GM18507 (cell line): ENCODE results near the gene NDFIP2.

ENCODE experiments used
- DNase-seq: peaks from one replicate; pipeline ENCODE4 v3.0.0; 2011; ENCODE audit warnings: low read depth; ENCODE audit not compliant: insufficient read length; ENCODE audit errors: extremely low spot score
- FAIRE-seq: peaks from 2 replicates; lab custom pipeline; 2011; peaks lifted over from hg19 to GRCh38; lab: Jason Lieb, UNC

NDFIP2 gene, protein sequence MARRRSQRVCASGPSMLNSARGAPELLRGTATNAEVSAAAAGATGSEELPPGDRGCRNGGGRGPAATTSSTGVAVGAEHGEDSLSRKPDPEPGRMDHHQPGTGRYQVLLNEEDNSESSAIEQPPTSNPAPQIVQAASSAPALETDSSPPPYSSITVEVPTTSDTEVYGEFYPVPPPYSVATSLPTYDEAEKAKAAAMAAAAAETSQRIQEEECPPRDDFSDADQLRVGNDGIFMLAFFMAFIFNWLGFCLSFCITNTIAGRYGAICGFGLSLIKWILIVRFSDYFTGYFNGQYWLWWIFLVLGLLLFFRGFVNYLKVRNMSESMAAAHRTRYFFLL

DNA sequence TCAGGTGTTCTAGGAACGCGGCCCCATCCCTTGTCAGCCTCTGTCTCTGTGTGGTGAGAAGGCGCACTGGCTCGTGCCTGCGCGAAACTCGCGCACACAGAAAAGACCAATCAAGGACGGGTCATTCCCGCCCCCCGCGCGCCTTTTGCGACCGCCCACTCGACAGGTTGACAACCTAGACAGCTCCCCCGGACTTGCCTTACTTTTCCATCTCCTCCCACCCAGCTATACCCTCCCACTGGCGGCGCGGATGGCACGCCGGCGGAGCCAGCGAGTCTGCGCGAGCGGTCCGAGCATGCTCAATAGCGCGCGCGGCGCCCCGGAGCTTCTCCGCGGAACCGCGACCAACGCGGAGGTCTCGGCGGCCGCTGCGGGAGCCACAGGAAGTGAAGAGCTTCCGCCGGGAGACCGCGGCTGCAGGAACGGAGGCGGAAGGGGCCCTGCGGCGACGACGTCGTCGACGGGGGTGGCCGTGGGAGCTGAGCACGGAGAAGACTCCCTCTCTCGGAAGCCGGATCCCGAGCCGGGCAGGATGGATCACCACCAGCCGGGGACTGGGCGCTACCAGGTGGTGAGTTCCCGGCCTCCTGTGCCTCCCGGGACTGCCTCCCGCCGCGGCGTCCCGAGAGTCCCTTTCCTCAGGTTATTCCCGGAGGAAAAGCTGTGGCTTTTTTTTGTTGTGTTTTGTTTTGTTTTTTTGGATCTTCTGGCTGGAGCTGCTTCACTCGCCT lies at the start of gene NDFIP2:
TSS of gene NDFIP2 (plus strand) at position 202 of the 731 bp plus-strand sequence. CDS start at position 251, 49 bp downstream.
- FAIRE-seq (peak; percentile 88), DNase-seq (peak; percentile 46)

DNA sequence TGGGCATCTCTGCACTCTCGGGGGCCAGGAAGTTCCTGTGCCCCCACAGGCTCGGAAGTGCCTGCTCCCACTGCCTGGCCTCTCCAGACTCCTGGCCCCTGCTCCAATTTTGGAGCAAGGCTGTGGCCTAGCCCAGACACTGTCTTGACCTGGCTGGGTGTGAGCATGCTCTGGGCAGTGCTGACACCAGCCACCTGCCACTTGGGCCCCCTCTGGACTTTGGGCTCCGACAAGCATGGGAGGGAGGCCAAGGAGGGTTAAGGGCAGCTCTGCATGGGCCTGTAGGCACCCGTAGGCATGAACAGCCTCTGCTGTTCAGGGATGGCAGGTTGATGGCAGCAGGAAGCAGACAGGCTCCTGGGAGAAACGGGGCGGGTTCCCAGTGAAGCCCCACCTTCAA lies 48.9 kb upstream of the NDFIP2 start:
- FAIRE-seq = no peak

DNA sequence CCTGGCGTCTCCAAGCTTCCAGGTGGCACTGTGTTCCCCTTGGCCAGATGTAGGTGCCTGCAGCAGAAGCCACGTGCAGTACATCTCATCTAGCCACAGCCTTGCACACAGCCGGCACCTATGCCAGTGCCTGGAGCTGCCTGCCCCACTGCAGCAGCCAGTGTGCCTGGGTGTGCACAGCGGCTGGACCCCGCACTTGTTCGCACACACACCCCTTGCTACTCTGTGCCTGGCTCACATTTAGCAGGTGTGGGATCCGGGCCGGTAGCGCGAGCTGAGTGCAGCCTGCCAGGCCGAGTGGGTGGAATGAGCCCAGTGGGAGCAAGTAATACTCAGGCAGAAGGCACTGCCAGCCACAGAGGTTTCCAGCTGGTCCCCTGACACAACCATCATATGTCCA lies 48.0 kb upstream of the NDFIP2 start:
- FAIRE-seq (no peak), DNase-seq (no peak)

More for the DNA sequence above, 48.9 kb upstream of the NDFIP2 start:
- DNase-seq = no peak

DNA sequence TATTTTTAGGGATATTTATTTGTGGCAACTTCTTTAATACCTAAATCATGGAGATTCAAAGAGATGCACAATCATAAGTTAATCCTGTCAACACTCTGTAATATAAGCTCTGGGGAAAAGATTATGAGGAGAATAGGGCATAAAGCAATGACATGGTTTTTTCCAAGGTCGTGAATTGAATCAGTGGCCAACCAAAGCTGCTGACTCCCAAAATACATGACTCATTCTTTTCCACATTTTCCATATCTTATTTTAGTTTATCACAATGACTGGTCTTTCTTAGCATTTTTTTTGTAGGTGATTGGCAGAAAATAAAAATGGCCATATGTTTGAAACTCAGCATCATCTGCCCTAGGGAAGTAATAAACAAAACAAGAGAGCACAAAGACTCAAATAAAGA lies 46.4 kb upstream of the NDFIP2 start:
- no peak for DNase-seq
- no peak for FAIRE-seq

DNA sequence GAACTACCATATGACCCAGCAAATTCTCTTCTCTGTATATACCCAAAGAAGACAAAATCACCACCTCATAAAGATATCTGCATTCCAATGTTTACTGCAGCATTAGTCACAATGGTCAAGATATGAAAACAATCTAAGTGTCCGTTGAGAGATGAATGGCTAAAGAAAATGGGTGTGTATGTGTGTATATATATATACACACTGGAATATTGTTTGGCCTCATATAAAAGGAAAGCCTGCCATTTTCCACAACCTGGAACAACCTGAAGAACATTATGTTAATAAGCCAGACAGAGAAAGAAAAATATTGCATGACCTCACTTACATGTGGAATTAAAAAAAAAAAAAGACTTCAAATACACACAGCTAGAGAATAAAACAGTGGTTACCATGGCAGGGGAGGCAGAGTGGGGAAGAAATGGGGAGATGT lies 45.4 kb upstream of the NDFIP2 start:
- FAIRE-seq = no peak

DNA sequence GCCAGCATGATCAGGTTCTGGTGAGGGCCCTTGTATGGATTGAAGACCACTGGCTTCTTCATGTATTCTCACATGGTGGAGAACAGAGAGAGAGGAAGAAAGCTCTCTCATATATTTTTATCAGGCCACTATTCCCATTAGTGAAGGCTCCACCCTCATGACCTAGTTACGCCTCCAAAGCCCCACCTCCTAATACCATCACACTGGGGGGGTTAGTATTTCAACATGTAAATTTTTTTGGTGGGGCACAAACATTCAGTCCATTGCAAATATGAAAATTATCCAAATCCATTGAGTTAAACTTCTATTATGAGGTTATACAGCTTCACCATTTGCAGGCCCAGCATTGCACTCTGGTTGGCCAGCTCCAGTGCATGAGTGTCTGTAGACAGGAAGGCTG lies 41.7 kb upstream of the NDFIP2 start:
- no peak for FAIRE-seq
- no peak for DNase-seq

More for the DNA sequence above, 45.4 kb upstream of the NDFIP2 start:
- DNase-seq = no peak

DNA sequence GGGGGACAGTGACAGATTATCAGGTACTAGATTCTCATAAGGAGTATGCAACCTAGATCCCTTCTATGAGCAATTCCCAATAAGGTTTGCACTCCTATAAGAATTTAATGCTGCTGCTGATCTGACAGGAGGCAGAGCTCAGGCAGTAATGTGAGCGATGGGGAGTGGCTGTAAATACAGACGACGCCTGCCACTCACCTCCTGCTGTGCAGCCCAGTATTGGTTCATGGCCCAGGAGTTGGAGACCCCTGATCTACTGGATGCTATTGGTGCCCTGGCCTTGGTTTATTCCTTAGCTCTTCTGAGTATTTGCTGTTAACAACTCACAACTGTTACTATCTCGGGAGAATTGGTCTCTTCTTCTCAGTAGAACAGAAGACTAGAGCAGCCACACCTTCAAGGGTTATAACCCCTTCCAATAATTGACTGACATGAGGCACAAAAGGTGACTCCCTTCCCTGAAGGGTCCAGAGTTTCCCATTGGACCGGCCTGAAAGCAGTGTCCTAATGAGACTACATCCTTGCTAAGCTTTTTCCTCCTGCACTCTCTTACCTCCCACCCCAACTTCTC lies 39.9 kb upstream of the NDFIP2 start:
- DNase-seq (no peak), FAIRE-seq (no peak)

DNA sequence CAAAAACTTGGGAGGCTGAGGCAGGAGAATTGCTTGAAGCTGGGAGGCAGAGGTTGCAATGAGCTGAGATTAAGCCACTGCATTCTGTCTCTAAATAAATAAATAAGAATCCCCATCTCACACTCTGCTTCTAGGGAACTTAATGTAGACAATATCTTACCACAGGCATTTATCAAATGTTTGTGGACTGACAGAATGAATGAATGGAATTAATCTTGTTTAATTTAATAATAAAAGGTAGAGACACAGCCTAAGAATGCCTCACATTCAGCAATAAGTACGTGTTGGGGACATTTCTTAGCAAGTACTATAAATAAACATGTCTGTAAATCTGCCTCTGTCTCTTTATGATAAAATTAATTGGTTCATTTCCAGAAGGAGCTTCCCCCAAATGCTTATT lies 38.7 kb upstream of the NDFIP2 start:
- no peak for FAIRE-seq
- no peak for DNase-seq

DNA sequence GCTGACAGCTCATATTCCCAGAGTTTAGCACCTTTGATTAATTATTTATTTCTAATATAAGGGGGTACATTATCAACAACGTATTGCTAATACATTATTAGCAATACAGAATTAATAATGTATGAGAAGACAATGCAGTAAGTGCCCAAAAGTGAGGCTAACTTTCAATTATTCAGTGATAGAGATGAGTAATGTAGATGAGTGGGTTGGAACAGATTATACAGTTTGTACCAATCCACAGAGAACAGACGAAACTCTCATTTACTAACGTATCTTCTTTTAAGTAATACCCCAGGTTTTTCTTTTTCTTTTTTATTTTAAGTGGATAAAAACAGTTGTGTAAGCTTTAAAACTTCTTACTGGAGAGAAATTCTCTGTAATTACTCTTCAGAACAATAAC lies 38.2 kb upstream of the NDFIP2 start:
- FAIRE-seq (no peak), DNase-seq (no peak)

DNA sequence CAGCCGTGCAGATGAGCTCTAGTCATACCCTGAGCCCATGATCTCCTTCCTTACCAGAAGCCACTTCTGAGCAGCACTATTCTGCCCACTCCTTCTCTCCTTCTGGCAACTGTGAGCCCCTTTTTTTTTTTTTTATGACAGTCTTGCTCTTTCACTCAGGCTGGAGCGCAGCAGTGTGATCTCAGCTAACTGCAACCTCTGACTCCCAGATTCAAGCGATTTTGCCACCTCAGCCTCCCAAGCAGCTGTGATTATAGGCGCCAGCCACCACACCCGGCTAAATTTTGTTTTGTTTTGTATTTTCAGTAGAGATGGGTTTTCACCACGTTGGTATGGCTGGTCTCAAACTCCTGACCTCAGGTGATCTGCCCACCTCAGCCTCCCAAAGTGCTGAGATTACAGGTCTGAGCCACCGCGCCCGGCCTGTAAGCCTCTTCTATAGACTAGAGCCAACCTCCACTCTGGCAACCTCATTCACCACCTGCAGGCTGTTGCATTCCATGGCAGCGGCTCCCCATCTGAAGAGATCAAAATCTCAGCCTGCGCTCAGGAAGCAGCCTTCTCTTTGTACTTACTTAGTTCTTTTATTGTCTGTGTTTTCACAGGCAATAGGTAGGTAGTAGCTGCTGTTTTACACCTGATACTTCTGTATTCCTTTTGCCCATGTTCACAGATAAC lies 34.8 kb upstream of the NDFIP2 start:
- FAIRE-seq (no peak), DNase-seq (no peak)

DNA sequence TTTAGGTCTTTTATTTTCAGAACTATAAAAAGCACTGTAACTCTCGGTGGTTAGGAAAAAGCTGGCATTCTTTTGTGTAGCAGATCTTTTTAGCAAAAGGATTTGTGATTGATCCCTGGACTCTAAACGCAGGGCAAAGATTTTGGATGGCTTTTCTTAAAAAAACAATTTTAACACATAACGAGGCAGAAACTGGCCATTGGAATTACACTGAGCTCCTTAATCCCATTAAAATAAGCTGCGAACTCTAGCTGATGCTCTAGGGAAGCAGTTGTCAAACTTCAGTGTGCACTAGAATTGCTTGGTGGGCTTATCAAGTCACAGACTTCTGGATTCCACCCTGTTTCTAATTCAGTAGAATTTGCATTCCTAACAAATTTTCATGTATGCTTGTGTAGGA lies 33.8 kb upstream of the NDFIP2 start:
- DNase-seq (no peak), FAIRE-seq (no peak)

DNA sequence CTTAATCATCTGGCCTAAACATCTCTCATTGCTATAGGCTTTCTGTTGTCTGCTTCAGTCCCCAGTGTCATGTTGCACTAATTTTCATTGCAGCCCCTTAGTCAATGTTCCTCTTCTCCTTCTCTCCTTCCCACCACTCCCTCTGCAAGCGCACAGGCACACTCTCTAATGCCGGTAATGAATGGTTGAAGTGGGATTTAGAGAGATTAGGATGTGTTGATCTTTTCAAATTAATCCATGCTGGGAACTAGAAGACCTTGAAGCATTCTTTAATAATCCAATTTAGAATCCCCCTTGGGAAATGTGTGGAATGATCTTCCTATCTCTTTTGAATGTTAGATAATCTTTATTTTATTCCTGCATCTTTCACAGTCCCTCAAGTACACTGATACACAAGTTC lies 33.2 kb upstream of the NDFIP2 start:
- no peak for DNase-seq
- no peak for FAIRE-seq

DNA sequence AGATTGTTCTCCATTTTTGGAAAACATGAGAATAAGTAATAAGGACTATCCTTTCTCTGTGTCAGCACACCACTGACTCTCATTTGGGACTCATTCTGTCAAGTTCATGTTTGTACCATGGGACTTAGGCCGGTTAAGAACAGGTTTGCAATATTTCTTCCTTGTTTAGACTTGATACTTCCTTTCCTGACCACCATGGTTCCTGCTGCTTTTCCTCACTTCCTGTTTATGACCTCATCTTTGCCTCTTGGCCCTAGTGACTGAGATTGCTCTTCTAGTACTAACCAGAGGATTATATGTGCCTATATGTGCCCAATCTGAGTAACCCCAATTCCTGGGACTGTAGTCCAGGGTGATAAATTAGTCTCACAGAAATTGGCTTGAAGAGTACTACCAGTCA lies 32.5 kb upstream of the NDFIP2 start:
- peak; percentile 70 for FAIRE-seq

DNA sequence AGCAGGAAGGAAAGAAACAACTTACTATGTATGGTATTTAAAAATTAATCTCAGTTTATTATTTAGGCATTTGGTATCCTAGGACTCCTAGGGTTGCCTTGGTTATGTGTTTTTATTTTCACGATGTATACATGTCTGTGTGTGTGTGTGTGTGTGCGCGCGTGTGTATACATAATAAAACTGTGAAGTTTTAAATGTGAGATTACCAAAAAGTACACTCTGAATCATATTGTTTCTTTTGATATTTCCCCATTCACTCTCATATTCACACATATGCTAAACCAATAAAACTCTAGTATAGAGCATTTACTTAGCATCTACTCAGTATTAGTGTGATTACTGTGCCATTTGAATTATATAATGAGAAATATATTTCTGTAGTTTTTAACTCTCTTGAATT lies 30.8 kb upstream of the NDFIP2 start:
- no peak for FAIRE-seq
- DNase-seq = no peak

More for the DNA sequence above, 32.5 kb upstream of the NDFIP2 start:
- no peak for DNase-seq

DNA sequence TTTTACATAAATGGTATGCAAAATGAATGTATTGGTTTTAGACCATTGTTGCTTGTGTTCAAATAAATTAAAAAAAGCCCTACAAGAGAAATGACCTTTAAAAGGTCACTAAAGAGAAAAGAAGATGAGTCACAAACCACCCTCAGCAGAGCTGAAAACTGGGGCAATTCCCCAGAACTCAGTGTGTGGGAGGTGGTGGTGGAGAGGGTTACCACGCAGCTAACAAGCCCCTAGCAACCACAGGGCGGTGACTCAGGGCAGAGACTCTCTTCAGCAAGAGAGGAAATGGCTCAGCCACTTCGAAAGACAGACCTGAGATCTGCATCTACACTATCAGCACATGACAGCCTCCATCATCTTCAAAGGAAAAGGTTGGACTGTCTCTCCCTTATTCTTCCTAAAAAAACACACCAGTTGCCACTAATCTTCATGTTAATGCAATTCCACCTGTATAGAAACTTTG lies 29.4 kb upstream of the NDFIP2 start:
- FAIRE-seq (peak; percentile 95), DNase-seq (peak; percentile 50)

DNA sequence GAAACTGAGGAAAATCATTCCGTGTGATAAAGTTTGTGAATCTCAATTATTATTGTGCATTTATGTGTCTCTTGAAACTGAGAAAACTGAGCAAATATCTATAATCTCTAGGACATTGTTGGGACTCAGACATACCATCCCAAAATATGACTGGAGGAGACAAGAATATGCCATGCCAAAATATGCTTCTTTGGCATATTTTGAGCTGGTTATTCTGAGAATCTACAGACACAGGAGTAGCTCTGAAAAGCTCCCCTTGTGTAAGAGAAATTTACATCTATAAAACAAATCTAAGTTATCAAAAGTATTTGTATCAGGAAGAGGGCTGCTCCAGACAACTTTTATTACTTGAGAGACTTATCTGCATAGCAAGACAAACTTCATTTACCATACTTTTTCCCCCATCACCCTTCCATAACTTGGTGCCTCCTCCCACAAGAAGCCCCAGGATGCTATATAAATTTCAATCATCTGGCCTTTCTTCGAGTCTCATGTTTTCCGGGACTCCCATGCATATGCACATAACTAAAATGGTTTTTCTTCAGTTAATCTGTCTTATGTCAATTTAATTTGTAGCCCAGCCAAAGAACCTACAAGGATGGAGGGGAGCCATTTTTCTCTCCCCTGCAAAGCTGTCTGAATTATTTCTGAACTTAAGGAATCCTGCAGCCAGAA lies 28.6 kb upstream of the NDFIP2 start:
- DNase-seq (no peak), FAIRE-seq (no peak)

DNA sequence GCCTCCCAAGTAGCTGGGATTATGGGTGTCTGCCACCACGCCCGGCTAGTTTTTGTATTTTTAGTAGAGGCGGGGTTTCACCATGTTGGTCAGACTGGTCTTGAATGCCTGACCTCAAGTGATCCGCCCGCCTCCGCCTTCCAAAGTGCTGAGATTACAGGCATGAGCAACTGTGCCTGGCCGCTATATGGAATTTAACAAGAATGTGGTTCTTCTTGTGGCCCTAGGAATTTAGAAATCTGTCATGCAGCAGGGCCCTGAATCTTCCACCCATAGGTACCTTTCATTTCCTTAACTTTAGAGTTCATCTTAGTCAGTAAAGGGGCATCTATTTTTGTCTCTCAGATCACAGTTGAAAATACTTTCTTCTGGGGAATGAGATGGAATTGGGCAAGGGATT lies 25.6 kb upstream of the NDFIP2 start:
- DNase-seq = no peak
- no peak for FAIRE-seq

DNA sequence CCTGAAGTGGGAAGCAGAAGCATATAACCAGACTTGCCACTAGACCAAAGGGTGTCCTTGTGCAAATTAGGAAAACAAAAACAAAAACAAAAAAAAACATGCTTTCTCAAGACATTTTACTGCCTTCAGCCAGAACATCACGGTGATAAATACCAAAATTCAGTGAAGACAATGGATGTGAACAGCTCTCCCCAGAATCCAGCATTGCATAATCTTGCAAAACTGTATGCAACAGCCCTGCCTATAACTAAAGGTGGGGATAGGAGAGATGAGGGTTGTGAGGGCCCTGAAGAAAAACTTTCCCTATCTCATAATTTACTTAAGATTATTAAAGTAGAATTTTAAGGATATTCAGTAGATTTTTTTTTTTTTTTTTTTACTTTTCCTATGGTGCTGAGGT lies 24.9 kb upstream of the NDFIP2 start:
- DNase-seq (no peak), FAIRE-seq (no peak)

DNA sequence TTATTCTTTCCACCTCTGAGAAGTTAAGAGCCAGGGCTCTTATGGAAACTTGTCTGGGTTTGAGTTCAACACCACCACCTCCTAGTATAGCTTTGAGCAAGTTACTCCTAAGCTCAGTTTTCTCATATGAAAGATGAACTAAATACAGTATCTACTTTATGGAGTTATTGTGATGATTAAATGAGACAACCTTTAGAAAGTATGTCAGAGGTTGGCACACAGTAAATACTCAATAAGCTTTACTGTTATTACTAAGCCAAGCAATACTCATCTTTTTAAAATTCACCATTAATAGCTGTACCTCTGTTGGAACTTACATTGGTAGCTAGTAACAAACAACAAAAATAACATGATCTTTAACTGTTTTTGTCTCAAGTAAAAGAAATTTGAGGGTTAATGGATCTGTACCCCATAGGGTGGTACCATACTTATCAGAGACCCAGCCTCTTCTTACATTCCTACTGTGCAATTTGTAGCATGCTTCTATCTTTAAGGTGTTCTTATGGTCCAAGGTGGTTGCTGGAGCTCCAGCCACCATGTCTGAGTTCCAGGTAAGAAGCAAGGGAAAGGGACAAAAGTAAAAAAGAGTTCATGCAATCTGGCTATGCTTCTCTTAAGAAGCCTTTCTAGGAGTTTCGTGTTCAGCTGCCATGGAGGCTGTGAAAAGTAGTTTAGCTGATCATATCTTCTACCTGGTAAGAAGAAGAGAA lies 24.1 kb upstream of the NDFIP2 start:
- DNase-seq (no peak), FAIRE-seq (no peak)
